GM12878 (cell line): ENCODE results near the gene CYREN. TPM values are rescaled to one million over a fixed set of nuclear protein-coding genes. Genes with fewer than 3 reads are reported as not detected.

ENCODE experiments used
- ATAC-seq: fragments of 200-7000 bp; cut with Tn5 transposase; 3 replicates; pipeline ENCODE4 v1.9.1; 2020; ENCODE audit warnings: mild to moderate bottlenecking, moderate library complexity
- BruUV-seq: library from RNA; stranded (reverse); fragments of 400-500 nt; replicated peaks from 2 replicates; lab custom pipeline; 2021; lab: Mats Ljungman, UMichigan
- CTCF ChIA-PET: fragments of 300-600 bp; sonication (Branson Sonifier 250); formaldehyde crosslinking; extraction: SDS; loops from one replicate; lab custom pipeline; 2021; ENCODE audit warnings: inconsistent platforms; lab: Yijun Ruan, JAX
- POLR2A ChIA-PET: fragments of 350-600 bp; formaldehyde crosslinking; extraction: SDS; loops from one replicate; lab custom pipeline; 2021; ENCODE audit warnings: inconsistent platforms; lab: Charles Lee
- RAD21 ChIA-PET: fragments of 300-600 bp; sonication (Branson Sonifier 250); formaldehyde crosslinking; loops from one replicate; lab custom pipeline; 2023; ENCODE audit warnings: antibody characterized with exemption; ENCODE audit not compliant: unreplicated experiment; lab: Charles Lee
- SMC1A ChIA-PET: fragments of 300-600 bp; sonication (Branson Sonifier 250); formaldehyde crosslinking; loops from one replicate; lab custom pipeline; 2023; ENCODE audit not compliant: unreplicated experiment, uncharacterized antibody; lab: Charles Lee
- DNase-seq: peaks from one replicate; pipeline ENCODE4 v3.0.0-alpha.2; 2011; ENCODE audit warnings: low read depth, low spot score
- FAIRE-seq: peaks from 3 replicates; lab custom pipeline; 2011; peaks lifted over from hg19 to GRCh38; lab: Jason Lieb, UNC
- H2AFZ ChIP-seq: 2 replicates; pipeline ENCODE4 v1.6.0; 2011; ENCODE audit warnings: low read depth, low read length, control low read depth; ENCODE audit not compliant: control insufficient read depth
- H3K27ac ChIP-seq: 2 replicates; pipeline ENCODE4 v1.5.1; 2011; ENCODE audit warnings: control low read depth; ENCODE audit not compliant: control insufficient read depth, insufficient read depth
- H3K27me3 ChIP-seq, 2 experiments: replicated peaks in 1 of 2; 2 replicates each; pipeline versions ENCODE4 v1.6.0 to v1.6.1; 2011; ENCODE audit warnings: low read length in 1 of 2; ENCODE audit not compliant: control insufficient read depth in 2 of 2, insufficient read depth in 2 of 2
- H3K36me3 ChIP-seq, 2 experiments: 2 replicates each; pipeline ENCODE4 v1.5.1; 2011; ENCODE audit warnings: low read length in 1 of 2; ENCODE audit not compliant: control insufficient read depth in 2 of 2, insufficient read depth in 2 of 2
- H3K4me1 ChIP-seq: 2 replicates; pipeline ENCODE4 v1.6.1; 2011; ENCODE audit warnings: mild to moderate bottlenecking, low read length, moderate library complexity, mixed read lengths; ENCODE audit not compliant: control insufficient read depth, insufficient read depth
- H3K4me2 ChIP-seq: 2 replicates; pipeline ENCODE4 v1.6.0; 2011; ENCODE audit warnings: control low read depth; ENCODE audit not compliant: control insufficient read depth, insufficient read depth
- H3K4me3 ChIP-seq: fragments of 200-600 bp; sonication (generic); 2 replicates; pipeline ENCODE4 v1.5.1; 2016
- H3K79me2 ChIP-seq: 2 replicates; pipeline ENCODE4 v1.6.0; 2011; ENCODE audit warnings: low read length; ENCODE audit not compliant: control insufficient read depth, insufficient read depth
- H3K9ac ChIP-seq: 2 replicates; pipeline ENCODE4 v1.8.0; 2011; ENCODE audit warnings: low read length, control low read depth, mixed read lengths; ENCODE audit not compliant: control insufficient read depth, insufficient read depth
- H3K9me3 ChIP-seq: replicated peaks from 3 replicates; pipeline ENCODE4 v1.5.1; 2011; ENCODE audit warnings: mild to moderate bottlenecking, low read length; ENCODE audit not compliant: control insufficient read depth, insufficient read depth
- H4K20me1 ChIP-seq: 2 replicates; pipeline ENCODE4 v1.6.0; 2011; ENCODE audit not compliant: control insufficient read depth, insufficient read depth
- CHD2 ChIP-seq: IDR thresholded peaks from 2 replicates; pipeline ENCODE4 v1.6.1; 2011; ENCODE audit warnings: low read depth, low read length, improper control_type of control experiment, borderline replicate concordance
- DPF2 ChIP-seq: fragments of 450-650 bp; IDR thresholded peaks from 2 replicates; pipeline ENCODE4 v1.6.1; 2017; ENCODE audit warnings: mild to moderate bottlenecking
- JUND ChIP-seq: IDR thresholded peaks from 2 replicates; pipeline ENCODE4 v1.6.1; 2012; ENCODE audit warnings: low read depth, mild to moderate bottlenecking, low read length, improper control_type of control experiment, moderate library complexity
- MEF2B ChIP-seq: fragments of 450-650 bp; IDR thresholded peaks from 2 replicates; pipeline ENCODE4 v1.6.1; 2018; ENCODE audit warnings: mild to moderate bottlenecking, moderate library complexity; ENCODE audit not compliant: partially characterized antibody, poor library complexity, severe bottlenecking
- POLR2A ChIP-seq: IDR thresholded peaks from 2 replicates; pipeline ENCODE4 v1.6.1; 2011; ENCODE audit warnings: low read depth, mild to moderate bottlenecking, low read length
- POLR2AphosphoS2 ChIP-seq: IDR thresholded peaks from 2 replicates; pipeline ENCODE4 v1.6.1; 2011; ENCODE audit warnings: low read depth, mild to moderate bottlenecking, low read length, improper control_type of control experiment, moderate library complexity
- ZSCAN29 ChIP-seq: fragments of 450-650 bp; IDR thresholded peaks from 2 replicates; pipeline ENCODE4 v1.6.1; 2017; ENCODE audit warnings: mild to moderate bottlenecking, moderate library complexity
- WGBS: methylation state at CpG from one replicate; pipeline ENCODE4 v1.1.6; 2016; ENCODE audit warnings: low lambda C conversion rate; ENCODE audit not compliant: insufficient replicate concordance, insufficient coverage; ENCODE audit errors: missing lambda C conversion rate; 5-methylcytosine and 5-hydroxymethylcytosine counted together
- in situ Hi-C: fragments of 300-500 bp; cut with MboI; formaldehyde crosslinking; loops from 9 replicates; pipeline ENCODE4 v1.14.3; 2018; ENCODE audit warnings: mixed read lengths
- intact Hi-C: fragments of 100-400 bp; cut with micrococcal nuclease; formaldehyde crosslinking; loops from one replicate; pipeline ENCODE4 v1.14.2; 2022; ENCODE audit not compliant: unreplicated experiment
- polyA plus RNA-seq, 11 experiments: library from polyadenylated mRNA; depleted of rRNA in 4 of 11; unstranded in 6 of 11; stranded (reverse) in 5 of 11; fragments of >200 nt; fragmentation: Nextera tagmentation in 4 of 11; fragmentation: Illumina TruSeq in 1 of 11; extraction: Ambion mirVana in 4 of 11; extraction: Trizol in 1 of 11; gene quantifications; 1 replicate in 1 of 11; 2 replicates in 10 of 11; pipeline versions ENCODE4 v1.2.1 to v1.2.3, GENCODE V29; 2011 to 2016; ENCODE audit warnings: inconsistent platforms in 2 of 11, missing spikeins in 2 of 11, low read depth in 1 of 11
- total RNA-seq, 4 experiments: library from RNA; depleted of rRNA in 3 of 4; stranded (reverse); fragments of >200 nt in 3 of 4; fragmentation: Illumina TruSeq in 1 of 4; extraction: Trizol in 1 of 4; gene quantifications; 2 replicates each; pipeline versions ENCODE4 v1.2.1 to v1.2.3, GENCODE V29; 2013 to 2021
- TF ChIP-seq, protein P1 (sequence below): IDR thresholded peaks from 2 replicates; pipeline ENCODE4 v1.6.1; 2011; ENCODE audit warnings: borderline replicate concordance, low read depth, mild to moderate bottlenecking, moderate library complexity, low read length; ENCODE audit not compliant: insufficient read depth, poor library complexity, severe bottlenecking

Gene CYREN
- total and polyA plus RNA-seq, 10 of the 15 experiments (the other 5 are each of a cell fraction or from before 2014, with no cell fraction given): 8.7 to 64.3 (median 55.7) TPM

- WGBS: 92% methylated on average over 18 of the region's 18 CpGs
- in situ Hi-C loops: loop anchor here (5.0 to 10.0 kb wide), 2 partner anchors 174 to 522 kb away; partner anchors contain the start of gene BPGM
- no peak overlapping the region for H3K9ac ChIP-seq
These were observed 4.0 kb downstream of the CYREN start for GRCh38 chr7:135166338-135166990.

GRCh38 chr7:135165862-135166261 lies 4.6 kb downstream of the CYREN start:
- WGBS: 69% methylated on average over 4 of the region's 4 CpGs
- H3K9me3 ChIP-seq: peaks cover 7% of the 10 kb centered on the region
- H2AFZ ChIP-seq: no peak overlapping the region
- H3K4me3 ChIP-seq: no peak overlapping the region
- intact Hi-C loops: no loop called here
- SMC1A ChIA-PET: interaction anchor here (0.7 to 13.1 kb wide), 6 partner anchors 10 to 178 kb away, joined by 3 to 158 read pairs (median 6); partner anchors contain the start of genes AGBL3 and TMEM140
- H3K9ac ChIP-seq: no peak overlapping the region
- in situ Hi-C loops: loop anchor here (5.0 to 10.0 kb wide), 2 partner anchors 174 to 521 kb away; partner anchors contain the start of gene BPGM
- RAD21 ChIA-PET: interaction anchor here (0.9 to 9.0 kb wide), 7 partner anchors 16 to 179 kb away, joined by 3 to 84 read pairs (median 7); partner anchors contain the start of genes AGBL3 and TMEM140
- no peaks in the 10 kb centered on the region; the same call in 1 of the 2 replicates for H4K20me1 ChIP-seq
- no peak for FAIRE-seq
- H3K4me2 ChIP-seq: no peak overlapping the region
- no peak for DNase-seq
- peaks cover 43% of the 10 kb centered on the region for H3K79me2 ChIP-seq
- POLR2A ChIA-PET: interaction anchor here (0.8 to 15.9 kb wide), 3 partner anchors 18 to 179 kb away, joined by 3 to 169 read pairs (median 7); partner anchors contain the start of genes AGBL3 and TMEM140
- H3K27me3 ChIP-seq: no peaks in the 10 kb centered on the region
- no peak for TF ChIP-seq MEF2B
- TF ChIP-seq JUND: no peak
- TF ChIP-seq DPF2: no peak
- TF ChIP-seq CHD2: no peak
- TF ChIP-seq ZSCAN29: no peak
- TF ChIP-seq POLR2AphosphoS2: peak; percentile 77; the same call in 1 of the 2 replicates
- TF ChIP-seq, protein P1, sequence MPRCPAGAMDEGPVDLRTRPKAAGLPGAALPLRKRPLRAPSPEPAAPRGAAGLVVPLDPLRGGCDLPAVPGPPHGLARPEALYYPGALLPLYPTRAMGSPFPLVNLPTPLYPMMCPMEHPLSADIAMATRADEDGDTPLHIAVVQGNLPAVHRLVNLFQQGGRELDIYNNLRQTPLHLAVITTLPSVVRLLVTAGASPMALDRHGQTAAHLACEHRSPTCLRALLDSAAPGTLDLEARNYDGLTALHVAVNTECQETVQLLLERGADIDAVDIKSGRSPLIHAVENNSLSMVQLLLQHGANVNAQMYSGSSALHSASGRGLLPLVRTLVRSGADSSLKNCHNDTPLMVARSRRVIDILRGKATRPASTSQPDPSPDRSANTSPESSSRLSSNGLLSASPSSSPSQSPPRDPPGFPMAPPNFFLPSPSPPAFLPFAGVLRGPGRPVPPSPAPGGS: peak; percentile 7
- no peak for ATAC-seq
- H3K36me3 ChIP-seq: peaks cover 37 to 41% of the 10 kb centered on the region in 2 experiments
- peaks cover 22% of the 10 kb centered on the region for H3K4me1 ChIP-seq
- BruUV-seq: no TSS peak
- H3K27ac ChIP-seq: no peak overlapping the region
- CTCF ChIA-PET: interaction anchor here (0.6 to 1.2 kb wide), 3 partner anchors 18 to 205 kb away, joined by 3 to 4 read pairs (median 3); partner anchors contain the start of gene TMEM140

More at GRCh38 chr7:135166338-135166990, 4.0 kb downstream of the CYREN start:
- Histone ChIP-seq H3K36me3 (peaks cover 37 to 41% of the 10 kb centered on the region in 2 experiments), H4K20me1 (no peaks in the 10 kb centered on the region; the same call in 1 of the 2 replicates), H2AFZ (no peak overlapping the region), H3K27ac (no peak overlapping the region), H3K4me3 (no peak overlapping the region), H3K4me2 (peak overlapping the region; percentile 23; the same call in 1 of the 2 replicates), H3K79me2 (peaks cover 42% of the 10 kb centered on the region), H3K4me1 (peaks cover 19% of the 10 kb centered on the region), H3K27me3 (no peaks in the 10 kb centered on the region), H3K9me3 (peaks cover 7% of the 10 kb centered on the region)
- TF ChIP-seq POLR2A: peak; percentile 50; the same call in 1 of the 2 replicates
- no peak for TF ChIP-seq JUND
- BruUV-seq: no TSS peak
- POLR2A ChIA-PET: interaction anchor here (0.8 to 15.9 kb wide), 3 partner anchors 19 to 180 kb away, joined by 3 to 169 read pairs (median 7); partner anchors contain the start of genes AGBL3 and TMEM140
- no peak for FAIRE-seq
- no peak for DNase-seq
- CTCF ChIA-PET: interaction anchor here (5.8 kb wide), 1 partner anchor 176 kb away, joined by 157 read pairs; the partner anchor contains the start of gene AGBL3
- no peak for ATAC-seq
- SMC1A ChIA-PET: interaction anchor here (0.9 to 13.1 kb wide), 6 partner anchors 19 to 178 kb away, joined by 3 to 158 read pairs (median 34); partner anchors contain the start of genes AGBL3 and TMEM140
- intact Hi-C loops: no loop called here
- RAD21 ChIA-PET: interaction anchor here (0.9 to 8.8 kb wide), 6 partner anchors 18 to 180 kb away, joined by 3 to 120 read pairs (median 9); partner anchors contain the start of genes AGBL3 and TMEM140
